K562 (cell line): Measurements from ENCODE around the gene SAE1. TPM values are rescaled to one million over a fixed set of nuclear protein-coding genes. Genes with fewer than 3 reads are reported as not detected.

ENCODE experiments used
- ELF2 ChIP-seq: fragments of 250-450 bp; sonication (Bioruptor Pico); IDR thresholded peaks from 2 replicates; pipeline ENCODE4 v1.5.0; 2021; ENCODE audit warnings: mild to moderate bottlenecking
- ELF4 ChIP-seq: fragments of 450-650 bp; formaldehyde crosslinking; IDR thresholded peaks from 2 replicates; pipeline ENCODE4 v1.4.0; 2022; ENCODE audit warnings: missing genetic modification characterization
- EWSR1 ChIP-seq: fragments of 450-650 bp; IDR thresholded peaks from 2 replicates; pipeline ENCODE4 v1.6.1; 2018; ENCODE audit warnings: borderline replicate concordance, mild to moderate bottlenecking, low read depth, moderate library complexity; ENCODE audit not compliant: partially characterized antibody
- ILK ChIP-seq: fragments of 450-650 bp; IDR thresholded peaks from 2 replicates; pipeline ENCODE4 v1.6.1; 2016; ENCODE audit warnings: missing genetic modification characterization, low read depth, mild to moderate bottlenecking, missing compliant biosample characterization, moderate library complexity, borderline replicate concordance
- MAZ ChIP-seq, 2 experiments: fragments of 450-650 bp in 1 of 2; sonication (generic) in 1 of 2; formaldehyde crosslinking; IDR thresholded peaks in 1 of 2; conservative IDR thresholded peaks in 1 of 2; 2 replicates each; pipeline versions ENCODE4 v1.4.0 to v1.5.0; 2020; ENCODE audit warnings: mild to moderate bottlenecking in 1 of 2, missing genetic modification reagents in 1 of 2
- SIN3B ChIP-seq: fragments of 450-650 bp; IDR thresholded peaks from 2 replicates; pipeline ENCODE4 v1.6.1; 2017; ENCODE audit warnings: low read depth, mild to moderate bottlenecking, moderate library complexity
- TCF15 ChIP-seq: fragments of 250-450 bp; sonication (Bioruptor Pico); IDR thresholded peaks from 2 replicates; pipeline ENCODE4 v1.8.0; 2022; ENCODE audit warnings: moderate library complexity, mild to moderate bottlenecking, inconsistent platforms
- U2AF1 ChIP-seq: fragments of 200-400 bp; formaldehyde crosslinking; optimal IDR thresholded peaks from 2 replicates; pipeline ENCODE3; 2017; ENCODE audit warnings: mild to moderate bottlenecking, low read depth, low read length, moderate library complexity
- polyA plus RNA-seq, 8 experiments: library from polyadenylated mRNA; depleted of rRNA in 4 of 8; stranded (reverse) in 5 of 8; unstranded in 3 of 8; fragments of >200 nt; fragmentation: Nextera tagmentation in 2 of 8; fragmentation: Illumina TruSeq in 1 of 8; extraction: Ambion mirVana in 2 of 8; extraction: Trizol in 1 of 8; gene quantifications; 2 replicates each; pipeline versions ENCODE4 v1.2.1 to v1.2.3, GENCODE V29; 2011 to 2014; ENCODE audit warnings: inconsistent platforms in 1 of 8, missing spikeins in 1 of 8
- total RNA-seq, 7 experiments: library from RNA; depleted of rRNA in 6 of 7; stranded (reverse); fragments of >200 nt in 6 of 7; fragmentation: Illumina TruSeq in 2 of 7; extraction: Trizol in 2 of 7; gene quantifications; 2 replicates each; pipeline versions ENCODE4 v1.2.1 to v1.2.3, GENCODE V29; 2011 to 2021; ENCODE audit warnings: low replicate concordance in 1 of 7
- TF ChIP-seq, protein P1 (sequence below): sonication (generic); formaldehyde crosslinking; IDR thresholded peaks from 2 replicates; pipeline ENCODE4 v1.8.0; 2022; ENCODE audit warnings: mild to moderate bottlenecking, low read depth, missing genetic modification reagents
- TF ChIP-seq, protein P2 (sequence below): fragments of 250-450 bp; sonication (Bioruptor Pico); IDR thresholded peaks from 2 replicates; pipeline ENCODE4 v1.4.0; 2020; ENCODE audit warnings: mild to moderate bottlenecking
- TF ChIP-seq, protein P3 (sequence below), 2 experiments: fragments of 250-450 bp in 1 of 2; fragments of 450-650 bp in 1 of 2; sonication (Bioruptor Pico) in 1 of 2; IDR thresholded peaks; 2 replicates each; pipeline versions ENCODE4 v1.6.1 to v1.8.0; 2016 to 2021; ENCODE audit warnings: mild to moderate bottlenecking in 2 of 2, moderate library complexity in 2 of 2, missing compliant biosample characterization in 1 of 2, missing genetic modification characterization in 1 of 2
- TF ChIP-seq, protein P4 (sequence below): fragments of 450-650 bp; formaldehyde crosslinking; IDR thresholded peaks from 2 replicates; pipeline ENCODE4 v1.4.0; 2020; ENCODE audit warnings: mild to moderate bottlenecking, moderate library complexity
- TF ChIP-seq, protein P5 (sequence below): sonication (generic); formaldehyde crosslinking; IDR thresholded peaks from 2 replicates; pipeline ENCODE4 v1.8.1; 2022; ENCODE audit warnings: missing genetic modification reagents
- TF ChIP-seq, protein P6 (sequence below): fragments of 250-450 bp; sonication (Bioruptor Pico); IDR thresholded peaks from 2 replicates; pipeline ENCODE4 v1.5.0; 2021; ENCODE audit warnings: mild to moderate bottlenecking, borderline replicate concordance

SAE1 gene
- total and polyA plus RNA-seq, 9 of the 15 experiments (the other 6 are each of a cell fraction or from before 2014, with no cell fraction given), result 82.8 to 299 (median 217) TPM

DNA sequence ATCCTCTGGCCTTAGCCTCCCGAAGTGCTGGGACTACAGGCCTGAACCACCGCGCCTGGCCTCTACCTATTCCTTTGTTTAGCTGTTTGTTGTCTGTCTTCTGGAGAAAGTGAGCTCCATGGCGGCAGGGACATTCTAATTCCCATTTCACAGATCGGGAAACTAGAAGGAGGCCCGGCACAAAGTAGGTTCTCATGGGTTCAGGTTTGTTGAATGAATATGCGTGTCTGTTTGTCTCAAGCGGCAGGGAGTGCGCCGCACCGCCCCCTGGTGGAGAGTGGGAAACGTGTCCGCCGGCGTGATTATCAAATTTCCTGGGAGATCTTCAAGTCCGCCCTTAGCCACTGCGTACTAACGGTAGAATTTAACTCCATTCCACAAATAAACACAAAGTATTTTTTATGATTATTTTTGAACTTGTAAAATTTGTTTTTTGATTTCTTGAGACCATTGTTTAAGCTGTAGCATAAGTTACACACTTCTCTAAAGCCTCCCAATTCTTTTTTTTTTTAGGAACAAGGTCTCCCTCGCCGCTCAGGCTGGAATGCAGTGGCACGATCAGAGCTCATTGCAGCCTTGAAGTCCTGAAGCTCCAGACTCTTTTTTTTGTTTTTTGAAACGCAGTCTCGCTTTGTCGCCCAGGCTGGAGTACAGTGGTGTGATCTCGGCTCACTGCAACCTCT lies 116.8 kb downstream of the SAE1 start (continued):
- TF ChIP-seq, protein P1, sequence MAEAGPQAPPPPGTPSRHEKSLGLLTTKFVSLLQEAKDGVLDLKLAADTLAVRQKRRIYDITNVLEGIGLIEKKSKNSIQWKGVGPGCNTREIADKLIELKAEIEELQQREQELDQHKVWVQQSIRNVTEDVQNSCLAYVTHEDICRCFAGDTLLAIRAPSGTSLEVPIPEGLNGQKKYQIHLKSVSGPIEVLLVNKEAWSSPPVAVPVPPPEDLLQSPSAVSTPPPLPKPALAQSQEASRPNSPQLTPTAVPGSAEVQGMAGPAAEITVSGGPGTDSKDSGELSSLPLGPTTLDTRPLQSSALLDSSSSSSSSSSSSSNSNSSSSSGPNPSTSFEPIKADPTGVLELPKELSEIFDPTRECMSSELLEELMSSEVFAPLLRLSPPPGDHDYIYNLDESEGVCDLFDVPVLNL (CRISPR knock-in tag), result no peak
- TF ChIP-seq, protein P2, sequence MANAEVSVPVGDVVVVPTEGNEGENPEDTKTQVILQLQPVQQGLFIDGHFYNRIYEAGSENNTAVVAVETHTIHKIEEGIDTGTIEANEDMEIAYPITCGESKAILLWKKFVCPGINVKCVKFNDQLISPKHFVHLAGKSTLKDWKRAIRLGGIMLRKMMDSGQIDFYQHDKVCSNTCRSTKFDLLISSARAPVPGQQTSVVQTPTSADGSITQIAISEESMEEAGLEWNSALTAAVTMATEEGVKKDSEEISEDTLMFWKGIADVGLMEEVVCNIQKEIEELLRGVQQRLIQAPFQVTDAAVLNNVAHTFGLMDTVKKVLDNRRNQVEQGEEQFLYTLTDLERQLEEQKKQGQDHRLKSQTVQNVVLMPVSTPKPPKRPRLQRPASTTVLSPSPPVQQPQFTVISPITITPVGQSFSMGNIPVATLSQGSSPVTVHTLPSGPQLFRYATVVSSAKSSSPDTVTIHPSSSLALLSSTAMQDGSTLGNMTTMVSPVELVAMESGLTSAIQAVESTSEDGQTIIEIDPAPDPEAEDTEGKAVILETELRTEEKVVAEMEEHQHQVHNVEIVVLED, result 0 out of 2 replicates have a peak, but pooled peaks have one; percentile 16
- TF ChIP-seq, protein P3, sequence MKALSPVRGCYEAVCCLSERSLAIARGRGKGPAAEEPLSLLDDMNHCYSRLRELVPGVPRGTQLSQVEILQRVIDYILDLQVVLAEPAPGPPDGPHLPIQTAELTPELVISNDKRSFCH (CRISPR knock-in tag; IDR thresholded peaks at IDR 0.05), result no peak
- TF ChIP-seq, protein P3 (tag; IDR thresholded peaks at IDR 0.05), result peak; percentile 66; the same call in 1 of the 2 replicates
- peak; percentile 30; the same call in 1 of the 2 replicates for TF ChIP-seq ELF2 (CRISPR knock-in tag)
- TF ChIP-seq, protein P4, sequence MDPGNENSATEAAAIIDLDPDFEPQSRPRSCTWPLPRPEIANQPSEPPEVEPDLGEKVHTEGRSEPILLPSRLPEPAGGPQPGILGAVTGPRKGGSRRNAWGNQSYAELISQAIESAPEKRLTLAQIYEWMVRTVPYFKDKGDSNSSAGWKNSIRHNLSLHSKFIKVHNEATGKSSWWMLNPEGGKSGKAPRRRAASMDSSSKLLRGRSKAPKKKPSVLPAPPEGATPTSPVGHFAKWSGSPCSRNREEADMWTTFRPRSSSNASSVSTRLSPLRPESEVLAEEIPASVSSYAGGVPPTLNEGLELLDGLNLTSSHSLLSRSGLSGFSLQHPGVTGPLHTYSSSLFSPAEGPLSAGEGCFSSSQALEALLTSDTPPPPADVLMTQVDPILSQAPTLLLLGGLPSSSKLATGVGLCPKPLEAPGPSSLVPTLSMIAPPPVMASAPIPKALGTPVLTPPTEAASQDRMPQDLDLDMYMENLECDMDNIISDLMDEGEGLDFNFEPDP (CRISPR knock-in tag), result no peak
- 0 out of 2 replicates have a peak, but pooled peaks have one; percentile 75 for TF ChIP-seq TCF15 (CRISPR knock-in tag)
- no peak for TF ChIP-seq U2AF1
- TF ChIP-seq ELF4 (CRISPR knock-in tag), result no peak
- TF ChIP-seq MAZ (CRISPR knock-in tag; conservative IDR thresholded peaks at IDR 0.05 in 1 of 2, IDR thresholded peaks at IDR 0.05 in 1 of 2), result peak; percentile 42 to 65; a peak in 3 of 4 replicates
- TF ChIP-seq, protein P5, sequence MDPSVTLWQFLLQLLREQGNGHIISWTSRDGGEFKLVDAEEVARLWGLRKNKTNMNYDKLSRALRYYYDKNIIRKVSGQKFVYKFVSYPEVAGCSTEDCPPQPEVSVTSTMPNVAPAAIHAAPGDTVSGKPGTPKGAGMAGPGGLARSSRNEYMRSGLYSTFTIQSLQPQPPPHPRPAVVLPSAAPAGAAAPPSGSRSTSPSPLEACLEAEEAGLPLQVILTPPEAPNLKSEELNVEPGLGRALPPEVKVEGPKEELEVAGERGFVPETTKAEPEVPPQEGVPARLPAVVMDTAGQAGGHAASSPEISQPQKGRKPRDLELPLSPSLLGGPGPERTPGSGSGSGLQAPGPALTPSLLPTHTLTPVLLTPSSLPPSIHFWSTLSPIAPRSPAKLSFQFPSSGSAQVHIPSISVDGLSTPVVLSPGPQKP (CRISPR knock-in tag), result no peak
- TF ChIP-seq EWSR1, result no peak
- TF ChIP-seq, protein P6, sequence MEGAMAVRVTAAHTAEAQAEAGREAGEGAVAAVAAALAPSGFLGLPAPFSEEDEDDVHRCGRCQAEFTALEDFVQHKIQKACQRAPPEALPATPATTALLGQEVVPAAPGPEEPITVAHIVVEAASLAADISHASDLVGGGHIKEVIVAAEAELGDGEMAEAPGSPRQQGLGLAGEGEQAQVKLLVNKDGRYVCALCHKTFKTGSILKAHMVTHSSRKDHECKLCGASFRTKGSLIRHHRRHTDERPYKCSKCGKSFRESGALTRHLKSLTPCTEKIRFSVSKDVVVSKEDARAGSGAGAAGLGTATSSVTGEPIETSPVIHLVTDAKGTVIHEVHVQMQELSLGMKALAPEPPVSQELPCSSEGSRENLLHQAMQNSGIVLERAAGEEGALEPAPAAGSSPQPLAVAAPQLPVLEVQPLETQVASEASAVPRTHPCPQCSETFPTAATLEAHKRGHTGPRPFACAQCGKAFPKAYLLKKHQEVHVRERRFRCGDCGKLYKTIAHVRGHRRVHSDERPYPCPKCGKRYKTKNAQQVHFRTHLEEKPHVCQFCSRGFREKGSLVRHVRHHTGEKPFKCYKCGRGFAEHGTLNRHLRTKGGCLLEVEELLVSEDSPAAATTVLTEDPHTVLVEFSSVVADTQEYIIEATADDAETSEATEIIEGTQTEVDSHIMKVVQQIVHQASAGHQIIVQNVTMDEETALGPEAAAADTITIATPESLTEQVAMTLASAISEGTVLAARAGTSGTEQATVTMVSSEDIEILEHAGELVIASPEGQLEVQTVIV (CRISPR knock-in tag), result no peak
- TF ChIP-seq ILK, result no peak
- TF ChIP-seq SIN3B, result no peak
